Measurements from ENCODE around the gene PSAT1. TPM values are rescaled to one million over a fixed set of nuclear protein-coding genes. Genes with fewer than 3 reads are reported as not detected.

Gene PSAT1
- total and polyA plus RNA-seq, 2 of the 13 experiments (the other 11 are each of a cell fraction or from before 2014, with no cell fraction given), result 135 to 229 TPM

DNA sequence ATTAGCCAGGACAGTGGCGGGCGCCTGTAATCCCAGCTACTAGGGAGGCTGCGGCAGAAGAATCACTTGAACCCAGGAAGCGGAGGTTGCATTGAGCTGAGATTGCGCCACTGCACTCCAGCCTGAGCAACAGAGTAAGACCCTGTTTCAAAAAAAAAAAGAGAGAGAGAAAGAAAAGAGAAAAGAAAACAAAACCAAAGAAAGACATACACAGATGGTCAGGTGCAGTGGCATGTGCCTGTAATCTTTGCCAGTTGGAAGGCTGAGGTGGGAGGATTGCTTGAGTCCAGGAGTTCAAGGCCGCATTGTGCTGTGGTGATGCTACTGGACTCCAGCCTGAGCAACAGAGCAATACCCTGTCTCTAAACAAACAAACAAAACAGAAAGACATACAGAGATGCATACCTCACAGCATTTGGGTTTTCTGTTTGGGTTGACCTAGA, 10.0 kb upstream of the PSAT1 start (continued):
- peak; percentile 48; the same call in 1 of the 2 replicates for TF ChIP-seq ZNF574 (CRISPR knock-in tag; IDR thresholded peaks at IDR 0.05)
- peak; percentile 88 for TF ChIP-seq RARA (CRISPR knock-in tag; IDR thresholded peaks at IDR 0.05)
- TF ChIP-seq YEATS4 (CRISPR knock-in tag; IDR thresholded peaks at IDR 0.05; ENCODE audit: borderline replicate concordance), result peak; percentile 53; the same call in 1 of the 2 replicates
- no peak for TF ChIP-seq HOXA7 (CRISPR knock-in tag; IDR thresholded peaks at IDR 0.05)
- TF ChIP-seq ZNF672 (CRISPR knock-in tag; IDR thresholded peaks at IDR 0.05), result no peak
- TF ChIP-seq, protein P1, sequence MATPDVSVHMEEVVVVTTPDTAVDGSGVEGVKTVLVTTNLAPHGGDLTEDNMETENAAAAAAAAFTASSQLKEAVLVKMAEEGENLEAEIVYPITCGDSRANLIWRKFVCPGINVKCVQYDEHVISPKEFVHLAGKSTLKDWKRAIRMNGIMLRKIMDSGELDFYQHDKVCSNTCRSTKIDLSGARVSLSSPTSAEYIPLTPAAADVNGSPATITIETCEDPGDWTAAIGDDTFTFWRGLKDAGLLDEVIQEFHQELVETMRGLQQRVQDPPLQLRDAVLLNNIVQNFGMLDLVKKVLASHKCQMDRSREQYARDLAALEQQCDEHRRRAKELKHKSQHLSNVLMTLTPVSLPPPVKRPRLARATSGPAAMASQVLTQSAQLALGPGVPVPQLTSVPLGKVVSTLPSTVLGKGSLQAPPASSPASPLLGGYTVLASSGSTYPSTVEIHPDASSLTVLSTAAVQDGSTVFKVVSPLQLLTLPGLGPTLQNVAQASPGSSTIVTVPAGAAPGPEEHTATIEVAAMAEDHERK (CRISPR knock-in tag; IDR thresholded peaks at IDR 0.05; ENCODE audit: low read depth), result no peak
- no peak for TF ChIP-seq FOXM1 (CRISPR knock-in tag; IDR thresholded peaks at IDR 0.05)
- TF ChIP-seq ZNF124 (CRISPR knock-in tag; IDR thresholded peaks at IDR 0.05), result 0 out of 2 replicates have a peak, but pooled peaks have one; percentile 27
- peak; percentile 58; the same call in 1 of the 2 replicates for TF ChIP-seq SIX1 (CRISPR knock-in tag; IDR thresholded peaks at IDR 0.05; ENCODE audit: borderline replicate concordance)
- peak; percentile 33; the same call in 1 of the 2 replicates for TF ChIP-seq PATZ1 (CRISPR knock-in tag; IDR thresholded peaks at IDR 0.05)
- no peak for TF ChIP-seq ARNT (IDR thresholded peaks at IDR 0.05)
- no peak for TF ChIP-seq U2AF1 (optimal IDR thresholded peaks at IDR 0.05; ENCODE audit: low read depth, low read length)
- 0 out of 2 replicates have a peak, but pooled peaks have one; percentile 40 for TF ChIP-seq ZNF337 (CRISPR knock-in tag; IDR thresholded peaks at IDR 0.05; ENCODE audit: borderline replicate concordance, low read depth)
- no peak for TF ChIP-seq ZNF713 (CRISPR knock-in tag; IDR thresholded peaks at IDR 0.05)
- TF ChIP-seq ETS1 (CRISPR knock-in tag; IDR thresholded peaks at IDR 0.05), result no peak
- no peak for TF ChIP-seq ONECUT2 (CRISPR knock-in tag; IDR thresholded peaks at IDR 0.05)
- TF ChIP-seq ZBTB33 (CRISPR knock-in tag; IDR thresholded peaks at IDR 0.05), result peak; percentile 71
- TF ChIP-seq ZNF616 (CRISPR knock-in tag; IDR thresholded peaks at IDR 0.05; ENCODE audit: low read depth), result no peak
- peak; percentile 82; the same call in 1 of the 2 replicates for TF ChIP-seq SOX13 (IDR thresholded peaks at IDR 0.05)
- peak in 1 of 2 experiments; percentile 97; a peak in 2 of 4 replicates for TF ChIP-seq SOX13 (CRISPR knock-in tag; conservative IDR thresholded peaks at IDR 0.05 in 1 of 2, IDR thresholded peaks at IDR 0.05 in 1 of 2)
- TF ChIP-seq RFXAP (CRISPR knock-in tag; IDR thresholded peaks at IDR 0.05; ENCODE audit: borderline replicate concordance), result peak; percentile 68; the same call in 1 of the 2 replicates
- TF ChIP-seq ZNF335 (CRISPR knock-in tag; IDR thresholded peaks at IDR 0.05), result no peak; the same call in 1 of the 2 replicates

Data from HepG2 (cell line).